Hepatocyte (in vitro differentiated cells): Measurements from ENCODE around the gene ROR2. TPM values are rescaled to one million over a fixed set of nuclear protein-coding genes. Genes with fewer than 3 reads are reported as not detected.

ENCODE experiments used
- DNase-seq: peaks from one replicate; pipeline ENCODE4 v3.0.0-alpha.2; 2016; ENCODE audit warnings: low spot score
- H2AFZ ChIP-seq: fragments of 200-600 bp; sonication (generic); 2 replicates; pipeline ENCODE4 v1.6.0; 2016; ENCODE audit warnings: antibody characterized with exemption, mild to moderate bottlenecking
- H3K27ac ChIP-seq: fragments of 200-600 bp; sonication (generic); 2 replicates; pipeline ENCODE4 v1.5.1; 2016; ENCODE audit warnings: mild to moderate bottlenecking
- H3K27me3 ChIP-seq: fragments of 200-600 bp; sonication (generic); 2 replicates; pipeline ENCODE4 v1.6.1; 2016
- H3K36me3 ChIP-seq: fragments of 200-600 bp; sonication (generic); replicated peaks from 2 replicates; pipeline ENCODE4 v1.5.1; 2016; ENCODE audit warnings: low read depth; ENCODE audit not compliant: insufficient read depth
- H3K4me1 ChIP-seq: fragments of 200-600 bp; sonication (generic); 2 replicates; pipeline ENCODE4 v1.5.1; 2016; ENCODE audit warnings: mild to moderate bottlenecking, moderate library complexity; ENCODE audit not compliant: insufficient read depth
- H3K4me2 ChIP-seq: fragments of 200-600 bp; sonication (generic); 2 replicates; pipeline ENCODE4 v1.6.0; 2016
- H3K4me3 ChIP-seq: fragments of 200-600 bp; sonication (generic); 2 replicates; pipeline ENCODE4 v1.5.1; 2016; ENCODE audit warnings: mild to moderate bottlenecking
- H3K79me2 ChIP-seq: fragments of 200-600 bp; sonication (generic); 2 replicates; pipeline ENCODE4 v1.6.0; 2017; ENCODE audit warnings: mild to moderate bottlenecking
- H3K9me2 ChIP-seq: fragments of 200-600 bp; sonication (generic); replicated peaks from 2 replicates; pipeline ENCODE4 v1.6.0; 2017; ENCODE audit warnings: mild to moderate bottlenecking; ENCODE audit not compliant: insufficient read depth
- H3K9me3 ChIP-seq: fragments of 200-600 bp; sonication (generic); 2 replicates; pipeline ENCODE4 v1.5.1; 2016; ENCODE audit warnings: low read depth, mild to moderate bottlenecking
- H4K20me1 ChIP-seq: fragments of 200-600 bp; sonication (generic); 2 replicates; pipeline ENCODE4 v1.6.0; 2016; ENCODE audit warnings: mild to moderate bottlenecking; ENCODE audit not compliant: insufficient read depth, poor library complexity, severe bottlenecking
- EZH2 ChIP-seq: fragments of 200-600 bp; sonication (generic); IDR thresholded peaks from 2 replicates; pipeline ENCODE4 v1.6.1; 2016; ENCODE audit warnings: antibody characterized with exemption, mild to moderate bottlenecking, borderline replicate concordance
- EZH2phosphoT487 ChIP-seq: fragments of 200-600 bp; sonication (generic); IDR thresholded peaks from one replicate; pipeline ENCODE4 v1.6.1; 2018; ENCODE audit warnings: antibody characterized with exemption, mild to moderate bottlenecking, low read depth, moderate library complexity; ENCODE audit not compliant: unreplicated experiment, severe bottlenecking
- WGBS: methylation state at CpG from one replicate; pipeline ENCODE4 v1.1.6; 2016; ENCODE audit warnings: low lambda C conversion rate; ENCODE audit errors: missing lambda C conversion rate; 5-methylcytosine and 5-hydroxymethylcytosine counted together
- polyA plus RNA-seq: library from polyadenylated mRNA; unstranded; fragments of >200 nt; fragmentation: Nextera tagmentation; extraction: Ambion mirVana; gene quantifications from 2 replicates; pipeline ENCODE4 v1.2.1, GENCODE V29; 2016
- total RNA-seq: library from RNA; depleted of rRNA; stranded (reverse); fragments of >200 nt; gene quantifications from 2 replicates; pipeline ENCODE4 v1.2.3, GENCODE V29; 2014
- TF ChIP-seq, protein P1 (sequence below): fragments of 200-600 bp; sonication (generic); IDR thresholded peaks from 2 replicates; pipeline ENCODE4 v1.5.1; 2016; ENCODE audit warnings: antibody characterized with exemption, mild to moderate bottlenecking; ENCODE audit not compliant: poor library complexity

The ROR2 gene
- total and polyA plus RNA-seq, 2 experiments from 2014 or later: 25.6 to 29.5 TPM

DNA sequence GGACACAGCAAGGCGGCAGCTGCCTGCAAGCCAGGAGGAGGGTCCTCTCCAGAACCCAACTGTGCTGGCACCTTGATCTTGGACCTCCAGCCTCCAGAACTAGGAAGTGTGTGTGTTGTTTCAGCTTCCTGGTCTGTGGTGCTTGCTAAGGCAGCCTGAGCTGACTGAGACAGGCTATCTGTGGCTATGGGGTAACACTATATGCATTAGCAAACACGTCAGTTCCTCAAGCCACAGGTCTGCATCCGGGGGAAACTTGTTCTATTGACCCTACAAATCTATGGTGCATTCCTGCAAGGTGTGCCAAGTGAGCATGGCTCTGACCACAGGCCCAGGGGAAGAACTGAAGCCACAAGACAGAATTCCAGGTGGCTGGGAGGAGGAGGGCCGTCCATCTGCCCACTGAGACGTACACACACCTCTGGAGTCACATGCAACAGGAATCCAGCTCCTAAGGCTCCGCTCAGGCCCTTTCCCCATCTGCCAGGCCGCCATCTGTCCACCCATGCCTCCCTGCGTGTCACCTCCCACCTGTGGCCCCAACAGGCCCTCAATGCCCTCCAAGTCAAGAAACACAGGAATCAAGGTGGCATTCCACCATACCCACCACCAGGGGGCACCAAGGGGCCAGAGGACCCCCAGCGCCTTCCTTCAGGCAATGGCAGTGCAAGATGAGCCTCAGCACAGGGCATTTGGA is 174.9 kb downstream of the ROR2 start:
- H2AFZ ChIP-seq: no peak overlapping the region
- no peak overlapping the region for H3K4me2 ChIP-seq
- H3K4me3 ChIP-seq: no peak overlapping the region
- H3K9me3 ChIP-seq: no peaks in the 10 kb centered on the region
- no peaks in the 10 kb centered on the region for H3K36me3 ChIP-seq
- H3K9me2 ChIP-seq: no peaks in the 10 kb centered on the region
- TF ChIP-seq, protein P1, sequence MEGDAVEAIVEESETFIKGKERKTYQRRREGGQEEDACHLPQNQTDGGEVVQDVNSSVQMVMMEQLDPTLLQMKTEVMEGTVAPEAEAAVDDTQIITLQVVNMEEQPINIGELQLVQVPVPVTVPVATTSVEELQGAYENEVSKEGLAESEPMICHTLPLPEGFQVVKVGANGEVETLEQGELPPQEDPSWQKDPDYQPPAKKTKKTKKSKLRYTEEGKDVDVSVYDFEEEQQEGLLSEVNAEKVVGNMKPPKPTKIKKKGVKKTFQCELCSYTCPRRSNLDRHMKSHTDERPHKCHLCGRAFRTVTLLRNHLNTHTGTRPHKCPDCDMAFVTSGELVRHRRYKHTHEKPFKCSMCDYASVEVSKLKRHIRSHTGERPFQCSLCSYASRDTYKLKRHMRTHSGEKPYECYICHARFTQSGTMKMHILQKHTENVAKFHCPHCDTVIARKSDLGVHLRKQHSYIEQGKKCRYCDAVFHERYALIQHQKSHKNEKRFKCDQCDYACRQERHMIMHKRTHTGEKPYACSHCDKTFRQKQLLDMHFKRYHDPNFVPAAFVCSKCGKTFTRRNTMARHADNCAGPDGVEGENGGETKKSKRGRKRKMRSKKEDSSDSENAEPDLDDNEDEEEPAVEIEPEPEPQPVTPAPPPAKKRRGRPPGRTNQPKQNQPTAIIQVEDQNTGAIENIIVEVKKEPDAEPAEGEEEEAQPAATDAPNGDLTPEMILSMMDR: peak; percentile 75
- no peak for TF ChIP-seq EZH2
- DNase-seq: peak; percentile 78
- peaks cover 52% of the 10 kb centered on the region for H3K79me2 ChIP-seq
- H3K4me1 ChIP-seq: peaks cover 45% of the 10 kb centered on the region
- peaks cover 6% of the 10 kb centered on the region for H4K20me1 ChIP-seq
- no peaks in the 10 kb centered on the region for H3K27me3 ChIP-seq
- 76% methylated on average over 9 of the region's 9 CpGs for WGBS
- no peak overlapping the region for H3K27ac ChIP-seq

DNA sequence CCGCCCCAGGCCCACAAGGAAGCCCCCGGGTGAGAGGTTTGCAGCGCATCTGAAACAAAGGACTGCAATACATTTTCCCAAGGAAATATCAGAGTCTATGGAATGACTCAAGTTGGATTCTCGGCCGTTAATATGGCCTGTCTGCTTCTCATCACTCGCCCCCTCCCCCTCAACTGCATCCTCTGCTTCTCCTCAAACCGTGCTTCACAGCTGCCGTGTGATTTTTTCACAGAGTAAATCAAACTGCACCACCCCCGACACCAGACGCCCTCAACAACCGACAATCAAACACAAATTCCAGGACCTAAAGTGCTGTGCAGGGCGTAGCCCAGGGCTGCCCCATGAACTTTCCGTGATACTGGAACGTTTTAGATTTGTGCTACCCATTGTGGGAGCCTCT is 176.9 kb downstream of the ROR2 start:
- Histone ChIP-seq H3K36me3 (no peaks in the 10 kb centered on the region), H3K4me1 (peaks cover 46% of the 10 kb centered on the region), H3K9me3 (no peaks in the 10 kb centered on the region), H3K4me2 (no peak overlapping the region), H3K27me3 (no peaks in the 10 kb centered on the region), H2AFZ (no peak overlapping the region), H3K27ac (peak overlapping the region; percentile 4), H4K20me1 (peaks cover 7% of the 10 kb centered on the region), H3K9me2 (no peaks in the 10 kb centered on the region), H3K79me2 (peaks cover 49% of the 10 kb centered on the region), H3K4me3 (no peak overlapping the region)
- WGBS: 48% methylated on average over 14 of the region's 14 CpGs
- TF ChIP-seq EZH2: no peak
- TF ChIP-seq EZH2phosphoT487: no peak
- TF ChIP-seq, protein P1: no peak
- no peak for DNase-seq

DNA sequence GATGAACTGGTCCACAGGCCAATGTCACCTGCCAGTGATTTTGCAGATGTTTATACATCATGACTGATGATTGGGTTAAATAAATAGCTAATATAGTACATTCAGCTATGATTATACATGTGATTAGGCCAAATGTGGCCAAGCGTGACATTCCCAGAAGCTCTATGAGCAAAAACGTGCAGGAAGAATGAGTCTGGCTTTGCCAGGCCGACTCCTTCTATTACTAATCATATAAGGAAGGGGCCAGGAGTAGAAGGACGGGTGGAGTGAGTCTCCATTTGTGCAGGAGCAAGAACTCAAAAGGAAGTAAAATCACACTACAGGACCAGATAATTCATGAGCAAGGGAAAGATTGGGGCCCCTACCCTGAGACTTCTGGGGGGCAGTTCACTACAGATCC is 178.2 kb downstream of the ROR2 start:
- Histone ChIP-seq H2AFZ (no peak overlapping the region), H3K4me3 (no peak overlapping the region), H3K27ac (peak overlapping the region; percentile 30), H3K9me2 (no peaks in the 10 kb centered on the region), H3K36me3 (no peaks in the 10 kb centered on the region), H3K27me3 (no peaks in the 10 kb centered on the region), H4K20me1 (peaks cover 7% of the 10 kb centered on the region), H3K4me1 (peaks cover 39% of the 10 kb centered on the region), H3K79me2 (peaks cover 40% of the 10 kb centered on the region), H3K9me3 (no peaks in the 10 kb centered on the region), H3K4me2 (peak overlapping the region; percentile 59)
- TF ChIP-seq EZH2phosphoT487 (no peak), EZH2 (no peak)
- WGBS: 88% methylated on average over 4 of the region's 4 CpGs
- no peak for DNase-seq

GRCh38 chr9:91771027-91771426 is 179.0 kb downstream of the ROR2 start:
- Histone ChIP-seq H4K20me1 (peaks cover 7% of the 10 kb centered on the region), H3K27me3 (no peaks in the 10 kb centered on the region), H2AFZ (no peak overlapping the region), H3K79me2 (peaks cover 33% of the 10 kb centered on the region), H3K9me2 (no peaks in the 10 kb centered on the region), H3K4me3 (no peak overlapping the region), H3K9me3 (no peaks in the 10 kb centered on the region), H3K4me2 (peak overlapping the region; percentile 59), H3K4me1 (peaks cover 37% of the 10 kb centered on the region), H3K27ac (peak overlapping the region; percentile 30), H3K36me3 (no peaks in the 10 kb centered on the region)
- WGBS: 25% methylated on average over 8 of the region's 8 CpGs
- no peak for TF ChIP-seq EZH2
- TF ChIP-seq, protein P1: peak; percentile 43
- peak; percentile 72 for DNase-seq
